ENCODE data around the gene SPAG16. TPM values are rescaled to one million over a fixed set of nuclear protein-coding genes. Genes with fewer than 3 reads are reported as not detected.

SPAG16 gene
- total RNA-seq, 1 experiment from 2014 or later, result 17.3 TPM

DNA sequence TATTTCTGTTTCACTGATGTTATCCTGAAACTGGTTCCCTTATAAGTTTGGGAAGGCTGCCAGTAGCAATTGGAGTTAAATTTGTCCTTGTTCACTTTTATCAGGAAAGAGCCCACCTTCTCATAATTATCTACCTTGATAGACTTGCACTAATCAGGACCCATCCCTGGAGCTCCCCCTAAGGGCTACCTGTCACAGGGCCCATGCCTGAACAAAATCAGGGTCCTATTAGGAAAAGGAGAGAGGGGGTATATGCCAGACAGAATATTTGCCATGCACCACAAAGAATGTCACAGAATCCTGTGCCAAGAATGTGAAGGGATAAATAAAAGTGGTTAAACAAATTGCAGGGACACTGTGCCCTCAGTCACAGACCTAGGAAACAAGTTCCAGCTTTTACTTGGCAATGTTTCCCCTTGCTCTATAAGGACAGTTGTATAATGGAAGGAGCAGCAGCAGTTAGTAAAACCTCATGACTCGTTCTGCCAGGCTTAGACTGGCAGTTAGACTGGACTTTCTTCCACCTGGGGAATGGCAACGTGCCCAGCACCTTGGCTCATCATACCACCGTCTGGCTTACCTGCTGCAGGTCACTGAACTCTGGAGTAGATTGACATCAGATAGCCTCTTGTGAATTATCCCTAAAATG lies 1094.3 kb downstream of the SPAG16 start:
- H4K8ac ChIP-seq (replicated peaks; ENCODE audit: insufficient read length, low read depth, low read length), result no peak overlapping the region
- H4K91ac ChIP-seq (ENCODE audit: insufficient read length, low read depth, low read length), result no peak overlapping the region
- H3K23ac ChIP-seq (ENCODE audit: insufficient read length, low read depth, low read length), result no peak overlapping the region
- no peak overlapping the region for H2AK5ac ChIP-seq (ENCODE audit: insufficient read length, low read length)
- no peak overlapping the region for H3T11ph ChIP-seq (ENCODE audit: low read length)
- no peaks in the 10 kb centered on the region for H3K79me1 ChIP-seq (ENCODE audit: insufficient read depth, low read depth, low read length, poor library complexity, severe bottlenecking)
- no peaks in the 10 kb centered on the region for H3K27me3 ChIP-seq (ENCODE audit: insufficient read depth, low read length)
- no peaks in the 10 kb centered on the region for H3K79me2 ChIP-seq (ENCODE audit: insufficient read depth, low read length)
- no peak overlapping the region for H4K5ac ChIP-seq (ENCODE audit: insufficient read length, low read depth, low read length)
- H3K9me3 ChIP-seq (ENCODE audit: control insufficient read depth, low read depth, low read length), result no peaks in the 10 kb centered on the region
- no peaks in the 10 kb centered on the region for H3K4me1 ChIP-seq (ENCODE audit: insufficient read depth, low read length)
- no peaks in the 10 kb centered on the region for H3K23me2 ChIP-seq (ENCODE audit: insufficient read length, low read depth, low read length, poor library complexity, severe bottlenecking)
- no peak overlapping the region for H2AFZ ChIP-seq (ENCODE audit: low read length)
- no peak overlapping the region for H3K18ac ChIP-seq (ENCODE audit: insufficient read length, low read depth, low read length)
- no peaks in the 10 kb centered on the region for H3K9me3 Mint-ChIP-seq
- no peak overlapping the region for H3K4ac ChIP-seq (ENCODE audit: low read depth, low read length)
- H3K27ac Mint-ChIP-seq, result no peak overlapping the region; a peak in 1 of 7 replicates
- TF ChIP-seq, protein P1, sequence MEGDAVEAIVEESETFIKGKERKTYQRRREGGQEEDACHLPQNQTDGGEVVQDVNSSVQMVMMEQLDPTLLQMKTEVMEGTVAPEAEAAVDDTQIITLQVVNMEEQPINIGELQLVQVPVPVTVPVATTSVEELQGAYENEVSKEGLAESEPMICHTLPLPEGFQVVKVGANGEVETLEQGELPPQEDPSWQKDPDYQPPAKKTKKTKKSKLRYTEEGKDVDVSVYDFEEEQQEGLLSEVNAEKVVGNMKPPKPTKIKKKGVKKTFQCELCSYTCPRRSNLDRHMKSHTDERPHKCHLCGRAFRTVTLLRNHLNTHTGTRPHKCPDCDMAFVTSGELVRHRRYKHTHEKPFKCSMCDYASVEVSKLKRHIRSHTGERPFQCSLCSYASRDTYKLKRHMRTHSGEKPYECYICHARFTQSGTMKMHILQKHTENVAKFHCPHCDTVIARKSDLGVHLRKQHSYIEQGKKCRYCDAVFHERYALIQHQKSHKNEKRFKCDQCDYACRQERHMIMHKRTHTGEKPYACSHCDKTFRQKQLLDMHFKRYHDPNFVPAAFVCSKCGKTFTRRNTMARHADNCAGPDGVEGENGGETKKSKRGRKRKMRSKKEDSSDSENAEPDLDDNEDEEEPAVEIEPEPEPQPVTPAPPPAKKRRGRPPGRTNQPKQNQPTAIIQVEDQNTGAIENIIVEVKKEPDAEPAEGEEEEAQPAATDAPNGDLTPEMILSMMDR (conservative IDR thresholded peaks at IDR 0.05), result peak; percentile 56
- no peak overlapping the region for H3K9ac ChIP-seq (ENCODE audit: extremely low read depth, insufficient read length, low read length)
- H2BK15ac ChIP-seq (ENCODE audit: low read depth, low read length), result no peak overlapping the region
- no peaks in the 10 kb centered on the region for H3K4me1 Mint-ChIP-seq
- H4K20me1 ChIP-seq (ENCODE audit: control insufficient read depth, insufficient read depth, insufficient read length), result no peaks in the 10 kb centered on the region
- no peak overlapping the region for H2BK20ac ChIP-seq (ENCODE audit: low read depth, low read length, poor library complexity, severe bottlenecking)
- no peak overlapping the region for H2BK120ac ChIP-seq (ENCODE audit: low read depth, low read length, poor library complexity, severe bottlenecking)
- H2BK12ac ChIP-seq (ENCODE audit: insufficient read length, low read depth, low read length), result no peak overlapping the region
- H3K27me3 Mint-ChIP-seq (ENCODE audit: low read depth), result no peaks in the 10 kb centered on the region
- no peak overlapping the region for H3K14ac ChIP-seq (ENCODE audit: insufficient read depth, low read length)
- no peaks in the 10 kb centered on the region for H3K36me3 Mint-ChIP-seq (ENCODE audit: insufficient read depth in 1 of 3, low read depth in 3 of 3)
- H3K27ac ChIP-seq (ENCODE audit: insufficient read length, low read depth, low read length), result no peak overlapping the region
- WGBS (ENCODE audit: extremely low coverage, insufficient read length, low lambda C conversion rate), result no CpG with 5 or more reads among the region's 3 CpGs
- H3K4me2 ChIP-seq (ENCODE audit: insufficient read depth, insufficient read length, low read length), result no peak overlapping the region
- peak; percentile 30 for DNase-seq
- H2BK5ac ChIP-seq (ENCODE audit: insufficient read length, low read length), result no peak overlapping the region
- H3K56ac ChIP-seq (ENCODE audit: insufficient read length, low read depth, low read length), result no peak overlapping the region
- no peak overlapping the region for H3K4me3 Mint-ChIP-seq

Data from H9 (cell line).